Ovary (tissue), 3 donors: ENCODE results near the gene HOXA11.

Experiments used
- EP300 ChIP-seq: sonication (generic); formaldehyde crosslinking; IDR thresholded peaks from one replicate; pipeline ENCODE4 v1.6.1; 2017; ENCODE audit warnings: antibody characterized with exemption
- POLR2A ChIP-seq: fragments of 450-650 bp; IDR thresholded peaks from one replicate; pipeline ENCODE4 v1.6.1; 2017; ENCODE audit warnings: antibody characterized with exemption, mild to moderate bottlenecking, moderate library complexity
- TF ChIP-seq, protein P1 (sequence below), 3 donors: fragments of 450-650 bp in 2 of 3; fragments of 200-600 bp in 1 of 3; IDR thresholded peaks; one replicate each; pipeline versions ENCODE4 v1.5.1 to v1.8.0; 2016 to 2022; ENCODE audit warnings: antibody characterized with exemption in 3 of 3, mild to moderate bottlenecking in 1 of 3
- donor health status: DM: no; HTN: no; CAD: no.

DNA sequence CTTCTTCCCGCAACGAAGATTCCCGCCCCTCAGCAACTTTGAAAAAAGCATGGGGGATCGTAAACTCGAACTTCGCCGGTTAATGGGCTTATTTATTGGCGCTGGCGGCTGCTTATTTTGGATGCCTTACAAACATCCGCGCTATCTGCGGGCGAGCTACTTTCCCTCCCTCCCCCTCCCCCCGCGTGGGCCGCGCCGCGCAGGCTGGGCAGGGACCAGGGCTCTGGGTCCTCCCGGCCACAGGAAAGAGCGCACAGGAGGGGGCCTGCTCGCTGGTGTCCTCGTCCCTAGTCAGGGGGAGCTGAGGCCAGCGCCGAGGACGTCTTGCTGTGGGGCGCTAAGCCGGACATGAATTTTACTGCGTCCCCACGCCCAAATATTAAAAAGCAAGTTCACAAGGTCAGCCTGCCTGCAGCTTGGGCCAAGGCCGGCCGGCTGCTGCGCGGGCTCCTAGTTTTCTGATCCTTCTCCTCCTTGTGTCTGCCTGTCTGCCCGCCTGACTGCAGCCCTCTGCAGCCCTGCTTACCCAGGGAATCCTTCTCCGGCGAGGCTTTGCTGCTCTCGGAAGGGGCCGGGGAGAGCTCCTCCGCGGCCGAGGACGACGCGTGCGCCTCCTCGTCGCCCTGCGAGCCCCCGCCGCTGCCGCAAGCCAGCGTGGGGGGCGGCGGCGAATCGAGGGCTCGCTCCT, 12.1 kb downstream of the HOXA11 start:
- TF ChIP-seq, protein P1, sequence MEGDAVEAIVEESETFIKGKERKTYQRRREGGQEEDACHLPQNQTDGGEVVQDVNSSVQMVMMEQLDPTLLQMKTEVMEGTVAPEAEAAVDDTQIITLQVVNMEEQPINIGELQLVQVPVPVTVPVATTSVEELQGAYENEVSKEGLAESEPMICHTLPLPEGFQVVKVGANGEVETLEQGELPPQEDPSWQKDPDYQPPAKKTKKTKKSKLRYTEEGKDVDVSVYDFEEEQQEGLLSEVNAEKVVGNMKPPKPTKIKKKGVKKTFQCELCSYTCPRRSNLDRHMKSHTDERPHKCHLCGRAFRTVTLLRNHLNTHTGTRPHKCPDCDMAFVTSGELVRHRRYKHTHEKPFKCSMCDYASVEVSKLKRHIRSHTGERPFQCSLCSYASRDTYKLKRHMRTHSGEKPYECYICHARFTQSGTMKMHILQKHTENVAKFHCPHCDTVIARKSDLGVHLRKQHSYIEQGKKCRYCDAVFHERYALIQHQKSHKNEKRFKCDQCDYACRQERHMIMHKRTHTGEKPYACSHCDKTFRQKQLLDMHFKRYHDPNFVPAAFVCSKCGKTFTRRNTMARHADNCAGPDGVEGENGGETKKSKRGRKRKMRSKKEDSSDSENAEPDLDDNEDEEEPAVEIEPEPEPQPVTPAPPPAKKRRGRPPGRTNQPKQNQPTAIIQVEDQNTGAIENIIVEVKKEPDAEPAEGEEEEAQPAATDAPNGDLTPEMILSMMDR (IDR thresholded peaks at IDR 0.05) = no peak
- TF ChIP-seq POLR2A = no peak
- no peak for TF ChIP-seq EP300
